Measurements from ENCODE around the gene ZNF135. TPM values are rescaled to one million over a fixed set of nuclear protein-coding genes. Genes with fewer than 3 reads are reported as not detected.

The ZNF135 gene
- total RNA-seq, 8 experiments from 2014 or later, result 0.09 to 6.6 (median 2.4) TPM

GRCh38 chr19:58037927-58038687, 21.0 kb upstream of the ZNF135 start:
- ATAC-seq (replicated peaks in 6 of 8), result peak in 3 of 8 experiments; percentile 2 to 6 (median 5)
- peaks cover 9 to 25% of the 10 kb centered on the region in 2 donors for H3K4me1 ChIP-seq (replicated peaks in 1 of 2)
- no peak overlapping the region for H3K4me3 ChIP-seq
- 6 to 57% (median 23%) methylated on average over 4 to 7 of the region's 44 CpGs; no CpG with 5 or more reads in 6 of the 10 experiments for WGBS, 10 experiments
- in situ Hi-C loops (cut with MboI; ENCODE audit: low pct_unique_long_range_greater_than_20kb in 2 of 9, low sequenced_read_pairs in 9 of 9, unreplicated experiment in 9 of 9), result no loop called here
- peak overlapping the region; percentile 73 to 77 for H3K27ac ChIP-seq

GRCh38 chr19:58038688-58039204, 20.3 kb upstream of the ZNF135 start:
- peak overlapping the region; percentile 73 to 77 for H3K27ac ChIP-seq

DNA sequence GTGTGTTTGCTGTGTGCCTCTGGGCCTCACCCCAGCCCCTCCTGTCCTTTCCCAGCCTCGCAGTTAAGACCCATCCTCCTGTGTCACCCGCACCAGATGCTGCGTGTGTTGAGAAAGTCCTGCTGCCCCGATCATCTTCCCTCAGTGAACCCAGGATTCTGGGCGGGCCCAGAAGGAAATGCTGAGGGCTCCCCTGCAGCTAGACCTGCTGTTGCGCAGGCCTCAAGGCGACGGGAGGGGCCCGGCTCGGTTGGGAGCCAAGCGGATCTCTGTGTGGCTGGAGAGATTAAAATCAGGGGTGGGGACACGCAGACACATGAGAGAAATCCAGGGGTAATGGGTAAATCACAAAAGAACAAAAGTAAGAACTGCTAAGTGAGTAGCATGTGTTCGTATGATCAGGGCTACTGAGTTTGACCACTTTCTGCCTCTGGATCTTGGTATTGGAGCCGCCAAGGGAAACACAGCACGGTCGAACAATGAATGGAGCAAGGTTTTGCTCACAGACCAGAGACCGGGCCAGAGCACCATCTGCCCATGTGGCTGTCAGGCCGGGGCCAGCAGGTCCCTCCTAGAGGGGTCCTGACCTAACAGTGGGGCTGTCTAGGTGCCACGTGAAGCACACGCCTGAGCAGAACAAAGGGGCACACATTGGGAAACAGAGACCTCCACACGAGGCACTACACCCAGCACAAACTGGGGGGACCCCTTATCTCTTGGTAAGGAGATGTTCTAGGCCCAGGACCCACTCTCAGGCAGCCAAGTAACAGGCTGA, 18.1 kb upstream of the ZNF135 start:
- no peak for ATAC-seq (replicated peaks in 6 of 8)
- WGBS, 10 experiments, result 19 to 90% (median 78%) methylated on average over 3 to 10 of the region's 21 CpGs; no CpG with 5 or more reads in 6 of the 10 experiments
- no peak overlapping the region for H3K4me3 ChIP-seq
- H3K27ac ChIP-seq, result no peak overlapping the region
- in situ Hi-C loops (cut with MboI; ENCODE audit: low pct_unique_long_range_greater_than_20kb in 2 of 9, low sequenced_read_pairs in 9 of 9, unreplicated experiment in 9 of 9), result no loop called here
- peaks cover 9 to 16% of the 10 kb centered on the region in 2 donors for H3K4me1 ChIP-seq (replicated peaks in 1 of 2)

More at GRCh38 chr19:58038688-58039204, 20.3 kb upstream of the ZNF135 start:
- Histone ChIP-seq H3K4me1 (replicated peaks in 1 of 2) (peaks cover 9 to 21% of the 10 kb centered on the region in 2 donors), H3K4me3 (no peak overlapping the region)
- 0 to 43% (median 28%) methylated on average over 1 to 3 of the region's 8 CpGs; no CpG with 5 or more reads in 6 of the 10 experiments for WGBS, 10 experiments
- in situ Hi-C loops (cut with MboI; ENCODE audit: low pct_unique_long_range_greater_than_20kb in 2 of 9, low sequenced_read_pairs in 9 of 9, unreplicated experiment in 9 of 9), result no loop called here
- ATAC-seq (replicated peaks in 6 of 8), result peak in 5 of 8 experiments; percentile 39 to 80 (median 67)

DNA sequence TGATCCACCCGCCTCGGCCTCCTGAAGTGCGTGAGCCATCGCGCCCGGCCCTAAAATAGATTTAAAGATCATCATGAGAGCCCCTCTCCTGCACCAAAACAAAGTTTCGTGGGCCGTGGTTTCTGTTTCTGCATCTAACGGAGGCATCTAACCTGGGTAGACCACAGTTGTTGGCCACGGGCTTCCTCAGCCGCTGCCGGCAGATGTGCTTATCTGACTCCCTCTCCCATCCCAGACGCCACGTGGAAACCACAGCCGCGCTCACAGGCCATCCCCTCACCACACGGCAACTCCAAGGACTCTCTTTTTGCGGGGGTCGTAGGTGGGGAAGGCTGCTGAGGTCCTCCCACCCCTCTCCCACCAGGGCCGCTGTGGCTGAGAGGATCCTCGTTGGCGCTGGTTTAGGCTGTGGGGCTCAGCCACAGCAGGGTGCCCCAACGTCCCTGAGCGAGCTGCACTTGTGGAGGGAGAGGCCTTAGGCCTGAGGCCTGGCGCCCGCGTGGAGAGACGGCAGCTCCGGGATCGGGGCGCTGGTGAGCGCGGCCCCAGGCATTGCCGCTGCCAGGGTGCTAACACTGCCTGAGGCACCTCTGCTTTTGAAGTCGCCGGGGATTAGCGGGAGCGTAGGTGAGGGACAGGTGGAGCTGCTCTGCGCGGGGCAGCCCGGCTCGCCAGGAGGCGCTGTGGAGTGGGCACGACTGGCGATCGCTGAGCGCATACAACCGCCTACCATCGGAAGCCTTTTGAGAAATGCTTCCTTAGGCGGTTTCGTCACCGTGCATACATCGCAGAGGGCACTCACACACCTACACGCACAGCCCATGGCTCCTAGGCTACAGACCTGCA, 16.4 kb upstream of the ZNF135 start:
- Histone ChIP-seq H3K4me3 (no peak overlapping the region), H3K27ac (no peak overlapping the region), H3K4me1 (replicated peaks in 1 of 2) (peaks cover 9 to 16% of the 10 kb centered on the region in 2 donors)
- in situ Hi-C loops (cut with MboI; ENCODE audit: low pct_unique_long_range_greater_than_20kb in 2 of 9, low sequenced_read_pairs in 9 of 9, unreplicated experiment in 9 of 9), result no loop called here
- WGBS, 10 experiments, result 0 to 93% (median 55%) methylated on average over 1 to 29 of the region's 54 CpGs; no CpG with 5 or more reads in 2 of the 10 experiments
- no peak for ATAC-seq (replicated peaks in 6 of 8)

- in situ Hi-C loops (cut with MboI; ENCODE audit: low pct_unique_long_range_greater_than_20kb in 2 of 9, low sequenced_read_pairs in 9 of 9, unreplicated experiment in 9 of 9), result no loop called here
- Histone ChIP-seq H3K27ac (no peak overlapping the region), H3K4me1 (replicated peaks in 1 of 2) (no peaks in the 10 kb centered on the region), H3K4me3 (no peak overlapping the region)
- no peak for ATAC-seq (replicated peaks in 6 of 8)
- WGBS, 10 experiments, result 54 to 100% (median 87%) methylated on average over 1 to 22 of the region's 42 CpGs; no CpG with 5 or more reads in 1 of the 10 experiments
Observed at GRCh38 chr19:58044391-58044790, 14.7 kb upstream of the ZNF135 start.

DNA sequence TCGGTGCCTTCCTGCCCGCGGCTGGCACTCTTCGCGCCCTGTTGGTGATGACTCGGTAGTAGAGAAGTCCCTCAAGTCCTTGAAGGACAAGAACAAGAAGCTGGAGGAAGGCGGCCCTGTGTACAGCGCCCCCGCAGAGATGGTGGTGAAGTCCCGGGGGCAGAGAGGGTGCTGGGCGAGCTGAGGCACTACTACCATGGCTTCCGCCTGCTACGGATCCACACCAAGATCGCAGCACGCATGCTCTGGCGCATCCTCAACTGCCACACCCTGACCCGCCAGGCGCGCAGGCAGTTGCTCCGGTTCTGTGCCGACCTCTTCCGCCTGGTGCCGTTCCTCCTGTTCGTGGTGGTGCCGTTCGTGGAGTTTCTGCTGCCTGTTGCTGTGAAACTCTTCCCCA, 14.2 kb upstream of the ZNF135 start:
- Histone ChIP-seq H3K4me3 (no peak overlapping the region), H3K4me1 (replicated peaks in 1 of 2) (no peaks in the 10 kb centered on the region), H3K27ac (no peak overlapping the region)
- in situ Hi-C loops (cut with MboI; ENCODE audit: low pct_unique_long_range_greater_than_20kb in 2 of 9, low sequenced_read_pairs in 9 of 9, unreplicated experiment in 9 of 9), result no loop called here
- ATAC-seq (replicated peaks in 6 of 8), result no peak
- 60 to 91% (median 86%) methylated on average over 1 to 9 of the region's 26 CpGs; no CpG with 5 or more reads in 5 of the 10 experiments for WGBS, 10 experiments

- no peak overlapping the region for H3K27ac ChIP-seq
Observed at GRCh38 chr19:58045411-58046050, 13.6 kb upstream of the ZNF135 start.

DNA sequence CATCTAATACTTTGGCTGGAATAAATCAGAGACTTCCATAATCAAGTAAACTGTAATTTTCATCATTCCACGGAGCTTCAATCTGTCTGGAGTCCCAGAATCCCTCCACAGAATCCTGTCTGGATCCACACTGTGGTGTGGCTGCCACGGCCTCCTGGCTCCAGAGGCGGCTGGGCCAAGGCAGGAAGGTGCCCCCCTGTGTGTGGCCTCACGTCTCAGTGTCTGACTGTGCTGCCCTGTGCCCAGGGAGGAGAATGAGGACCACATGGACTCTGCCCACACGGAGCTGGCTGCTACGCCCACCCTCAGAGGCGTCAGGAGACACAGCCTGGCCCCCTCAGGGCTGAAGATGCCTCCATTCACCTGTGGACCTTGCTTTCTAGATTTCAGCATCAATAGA, 12.2 kb upstream of the ZNF135 start:
- H3K27ac ChIP-seq, result no peak overlapping the region
- WGBS, 10 experiments, result 20 to 80% (median 48%) methylated on average over 1 to 2 of the region's 7 CpGs; no CpG with 5 or more reads in 6 of the 10 experiments
- ATAC-seq (replicated peaks in 6 of 8), result no peak

More at GRCh38 chr19:58045411-58046050, 13.6 kb upstream of the ZNF135 start:
- WGBS, 10 experiments, result 47 to 83% (median 63%) methylated on average over 1 to 17 of the region's 24 CpGs; no CpG with 5 or more reads in 4 of the 10 experiments
- H3K4me1 ChIP-seq (replicated peaks in 1 of 2), result no peaks in the 10 kb centered on the region
- no peak for ATAC-seq (replicated peaks in 6 of 8)
- no peak overlapping the region for H3K4me3 ChIP-seq
- in situ Hi-C loops (cut with MboI; ENCODE audit: low pct_unique_long_range_greater_than_20kb in 2 of 9, low sequenced_read_pairs in 9 of 9, unreplicated experiment in 9 of 9), result no loop called here

DNA sequence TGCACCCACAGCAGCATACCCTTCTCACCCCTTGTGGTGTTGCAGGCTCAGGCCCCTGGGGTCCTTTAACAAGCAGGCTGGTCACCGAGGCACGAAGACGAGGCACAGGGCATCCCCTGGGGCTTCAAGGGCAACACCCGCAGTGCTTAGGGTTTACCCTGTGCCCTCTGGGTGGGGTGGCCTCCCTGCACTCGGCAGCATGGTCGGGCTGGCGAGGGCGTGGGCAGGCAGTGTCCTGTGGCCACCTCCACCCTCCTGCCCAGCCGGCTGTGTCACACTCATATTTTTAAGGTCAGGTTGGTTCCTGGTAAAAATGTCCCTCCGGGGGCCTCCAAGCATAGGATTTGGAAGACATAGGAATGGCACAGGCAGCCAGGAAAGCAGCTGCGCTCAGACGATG, 11.4 kb upstream of the ZNF135 start:
- no peak overlapping the region for H3K4me3 ChIP-seq

More for the DNA sequence above, 12.2 kb upstream of the ZNF135 start:
- Histone ChIP-seq H3K4me1 (replicated peaks in 1 of 2) (no peaks in the 10 kb centered on the region), H3K4me3 (no peak overlapping the region)
- in situ Hi-C loops (cut with MboI; ENCODE audit: low pct_unique_long_range_greater_than_20kb in 2 of 9, low sequenced_read_pairs in 9 of 9, unreplicated experiment in 9 of 9), result no loop called here

DNA sequence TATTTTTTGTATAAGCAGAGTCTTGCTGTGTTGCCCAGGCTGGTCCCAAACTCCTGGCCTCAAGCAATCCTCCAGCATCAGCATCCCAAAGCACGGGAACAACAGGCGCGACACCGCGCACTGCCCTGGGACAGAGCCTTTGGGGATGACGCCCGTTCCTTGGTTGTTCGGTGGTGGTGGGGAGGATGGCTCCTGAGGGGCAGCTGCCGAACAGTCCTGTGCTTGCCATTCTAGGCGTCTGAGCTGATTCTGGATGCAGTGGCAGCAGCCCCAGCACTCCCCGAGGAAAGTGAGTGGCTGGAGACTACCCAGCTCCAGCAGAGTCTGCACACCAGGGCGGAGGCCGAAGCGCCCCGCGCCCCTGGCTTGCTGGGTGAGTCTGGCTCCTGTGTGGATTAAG, 6.8 kb upstream of the ZNF135 start:
- Histone ChIP-seq H3K4me3 (no peak overlapping the region), H3K4me1 (replicated peaks in 1 of 2) (no peaks in the 10 kb centered on the region), H3K27ac (no peak overlapping the region)
- no peak for ATAC-seq (replicated peaks in 6 of 8)
- in situ Hi-C loops (cut with MboI; ENCODE audit: low pct_unique_long_range_greater_than_20kb in 2 of 9, low sequenced_read_pairs in 9 of 9, unreplicated experiment in 9 of 9), result no loop called here
- WGBS, 10 experiments, result 60 to 85% (median 80%) methylated on average over 1 to 10 of the region's 16 CpGs; no CpG with 5 or more reads in 7 of the 10 experiments

More for the DNA sequence above, 11.4 kb upstream of the ZNF135 start:
- in situ Hi-C loops (cut with MboI; ENCODE audit: low pct_unique_long_range_greater_than_20kb in 2 of 9, low sequenced_read_pairs in 9 of 9, unreplicated experiment in 9 of 9), result no loop called here
- Histone ChIP-seq H3K4me1 (replicated peaks in 1 of 2) (no peaks in the 10 kb centered on the region), H3K27ac (no peak overlapping the region)
- ATAC-seq (replicated peaks in 6 of 8), result no peak
- 37 to 100% (median 81%) methylated on average over 1 to 9 of the region's 12 CpGs for WGBS, 10 experiments

DNA sequence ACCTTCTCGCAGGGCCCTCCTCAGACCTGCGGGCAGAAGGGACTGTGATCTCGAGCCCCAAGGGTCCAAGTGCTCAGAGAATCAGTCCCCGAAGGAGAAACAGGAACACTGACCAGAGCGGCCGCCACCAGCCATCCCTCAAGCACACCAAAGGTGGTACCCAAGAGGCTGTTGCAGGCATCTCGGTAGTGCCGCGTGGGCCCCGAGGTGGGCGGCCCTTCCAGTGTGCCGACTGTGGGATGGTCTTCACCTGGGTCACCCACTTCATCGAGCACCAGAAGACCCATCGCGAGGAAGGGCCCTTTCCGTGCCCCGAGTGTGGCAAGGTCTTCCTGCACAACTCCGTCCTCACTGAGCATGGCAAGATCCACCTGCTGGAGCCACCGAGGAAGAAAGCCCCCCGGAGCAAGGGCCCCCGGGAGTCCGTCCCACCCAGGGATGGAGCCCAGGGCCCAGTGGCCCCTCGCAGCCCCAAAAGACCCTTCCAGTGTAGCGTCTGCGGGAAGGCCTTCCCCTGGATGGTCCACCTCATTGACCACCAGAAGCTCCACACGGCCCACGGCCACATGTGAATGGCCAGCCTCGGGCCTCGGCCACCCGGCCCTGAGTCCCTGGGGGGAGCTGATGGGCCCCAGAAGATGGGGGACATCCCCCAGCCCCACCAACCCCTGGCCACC, 5.5 kb upstream of the ZNF135 start:
- Histone ChIP-seq H3K4me3 (no peak overlapping the region), H3K4me1 (replicated peaks in 1 of 2) (peaks cover 3% of the 10 kb centered on the region in 2 donors), H3K27ac (no peak overlapping the region)
- in situ Hi-C loops (cut with MboI; ENCODE audit: low pct_unique_long_range_greater_than_20kb in 2 of 9, low sequenced_read_pairs in 9 of 9, unreplicated experiment in 9 of 9), result no loop called here
- 40 to 100% (median 78%) methylated on average over 1 to 3 of the region's 30 CpGs; no CpG with 5 or more reads in 6 of the 10 experiments for WGBS, 10 experiments
- ATAC-seq (replicated peaks in 6 of 8), result no peak
